PFSK-1 (cell line): ENCODE data around the gene TRIM29.

Experiments used
- FOXP2 ChIP-seq: optimal IDR thresholded peaks from 2 replicates; pipeline ENCODE3; 2011; ENCODE audit warnings: borderline replicate concordance, control low read depth, inconsistent platforms; ENCODE audit not compliant: insufficient read depth; ENCODE audit errors: extremely low read length, extremely low read depth
- POLR2AphosphoS5 ChIP-seq: IDR thresholded peaks from 2 replicates; pipeline ENCODE4 v1.6.1; 2012; ENCODE audit warnings: low read depth, mild to moderate bottlenecking, control low read depth, low read length, moderate library complexity
- SIN3A ChIP-seq: IDR thresholded peaks from 2 replicates; pipeline ENCODE4 v1.6.1; 2012; ENCODE audit warnings: mild to moderate bottlenecking, low read length, moderate library complexity, borderline replicate concordance; ENCODE audit not compliant: insufficient read depth
- TAF1 ChIP-seq: IDR thresholded peaks from 2 replicates; pipeline ENCODE4 v1.6.1; 2012; ENCODE audit warnings: low read length, control low read depth, borderline replicate concordance; ENCODE audit not compliant: insufficient read depth
- TF ChIP-seq, protein P1 (sequence below), 2 experiments: IDR thresholded peaks; 2 replicates each; pipeline versions ENCODE4 v1.6.1 to v1.8.0; 2011 to 2012; ENCODE audit warnings: low read depth in 2 of 2, low read length in 2 of 2, control low read depth in 1 of 2, inconsistent platforms in 1 of 2, mild to moderate bottlenecking in 1 of 2, moderate library complexity in 1 of 2; ENCODE audit not compliant: insufficient read depth in 1 of 2

DNA sequence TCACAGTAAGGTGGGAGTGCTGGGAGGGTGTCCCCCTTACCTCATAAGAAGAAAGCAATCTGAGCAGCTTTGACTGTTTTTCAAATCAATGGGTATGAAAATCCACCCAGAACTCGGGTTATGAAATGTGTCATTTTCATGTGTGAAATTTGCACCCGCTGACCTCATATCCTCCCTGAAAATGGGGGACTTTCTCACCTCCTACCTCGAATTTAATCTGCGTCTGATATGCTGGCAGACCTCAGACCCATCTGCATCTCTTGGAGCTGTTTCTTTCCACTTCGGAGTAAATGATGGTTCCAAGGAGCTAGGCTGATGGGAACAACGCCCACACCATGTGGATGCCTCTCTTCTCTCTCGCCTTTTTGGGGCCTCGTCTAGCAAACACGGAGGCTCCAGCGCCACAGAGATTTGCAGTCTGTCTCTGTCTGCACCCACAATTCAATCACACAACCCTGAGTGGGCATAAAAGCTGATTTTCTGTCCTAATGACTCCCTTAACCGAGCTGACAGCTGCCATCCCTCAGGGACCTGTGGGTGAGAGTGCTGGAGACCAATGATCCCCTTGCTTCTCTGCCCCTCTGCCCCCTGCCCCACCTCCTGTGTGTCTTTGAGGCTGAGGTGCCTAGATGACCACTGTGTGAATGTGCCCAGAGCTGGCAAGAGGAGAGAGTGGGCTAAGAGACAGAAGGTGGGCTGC lies 71.0 kb downstream of the TRIM29 start:
- TF ChIP-seq, protein P1, sequence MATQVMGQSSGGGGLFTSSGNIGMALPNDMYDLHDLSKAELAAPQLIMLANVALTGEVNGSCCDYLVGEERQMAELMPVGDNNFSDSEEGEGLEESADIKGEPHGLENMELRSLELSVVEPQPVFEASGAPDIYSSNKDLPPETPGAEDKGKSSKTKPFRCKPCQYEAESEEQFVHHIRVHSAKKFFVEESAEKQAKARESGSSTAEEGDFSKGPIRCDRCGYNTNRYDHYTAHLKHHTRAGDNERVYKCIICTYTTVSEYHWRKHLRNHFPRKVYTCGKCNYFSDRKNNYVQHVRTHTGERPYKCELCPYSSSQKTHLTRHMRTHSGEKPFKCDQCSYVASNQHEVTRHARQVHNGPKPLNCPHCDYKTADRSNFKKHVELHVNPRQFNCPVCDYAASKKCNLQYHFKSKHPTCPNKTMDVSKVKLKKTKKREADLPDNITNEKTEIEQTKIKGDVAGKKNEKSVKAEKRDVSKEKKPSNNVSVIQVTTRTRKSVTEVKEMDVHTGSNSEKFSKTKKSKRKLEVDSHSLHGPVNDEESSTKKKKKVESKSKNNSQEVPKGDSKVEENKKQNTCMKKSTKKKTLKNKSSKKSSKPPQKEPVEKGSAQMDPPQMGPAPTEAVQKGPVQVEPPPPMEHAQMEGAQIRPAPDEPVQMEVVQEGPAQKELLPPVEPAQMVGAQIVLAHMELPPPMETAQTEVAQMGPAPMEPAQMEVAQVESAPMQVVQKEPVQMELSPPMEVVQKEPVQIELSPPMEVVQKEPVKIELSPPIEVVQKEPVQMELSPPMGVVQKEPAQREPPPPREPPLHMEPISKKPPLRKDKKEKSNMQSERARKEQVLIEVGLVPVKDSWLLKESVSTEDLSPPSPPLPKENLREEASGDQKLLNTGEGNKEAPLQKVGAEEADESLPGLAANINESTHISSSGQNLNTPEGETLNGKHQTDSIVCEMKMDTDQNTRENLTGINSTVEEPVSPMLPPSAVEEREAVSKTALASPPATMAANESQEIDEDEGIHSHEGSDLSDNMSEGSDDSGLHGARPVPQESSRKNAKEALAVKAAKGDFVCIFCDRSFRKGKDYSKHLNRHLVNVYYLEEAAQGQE (IDR thresholded peaks at IDR 0.05; ENCODE audit: insufficient read depth in 1 of 2, low read depth in 2 of 2, low read length in 2 of 2): no peak
- no peak for TF ChIP-seq POLR2AphosphoS5
- no peak for TF ChIP-seq SIN3A
- TF ChIP-seq FOXP2: no peak
- TF ChIP-seq TAF1: no peak
